GM21528 (cell line): ENCODE data around the gene UCN2.
"Not testable (repeated sequence)": the region's sequence is repeated elsewhere in the genome, so short reads cannot be mapped to it uniquely, and the experiment has no call there.

Experiments used
- ATAC-seq: cut with Tn5 transposase; IDR thresholded peaks from one replicate; pipeline ENCODE4 v1.9.1; 2021; ENCODE audit warnings: mild to moderate bottlenecking, moderate library complexity; ENCODE audit not compliant: unreplicated experiment, low FRiP score

The UCN2 gene

DNA sequence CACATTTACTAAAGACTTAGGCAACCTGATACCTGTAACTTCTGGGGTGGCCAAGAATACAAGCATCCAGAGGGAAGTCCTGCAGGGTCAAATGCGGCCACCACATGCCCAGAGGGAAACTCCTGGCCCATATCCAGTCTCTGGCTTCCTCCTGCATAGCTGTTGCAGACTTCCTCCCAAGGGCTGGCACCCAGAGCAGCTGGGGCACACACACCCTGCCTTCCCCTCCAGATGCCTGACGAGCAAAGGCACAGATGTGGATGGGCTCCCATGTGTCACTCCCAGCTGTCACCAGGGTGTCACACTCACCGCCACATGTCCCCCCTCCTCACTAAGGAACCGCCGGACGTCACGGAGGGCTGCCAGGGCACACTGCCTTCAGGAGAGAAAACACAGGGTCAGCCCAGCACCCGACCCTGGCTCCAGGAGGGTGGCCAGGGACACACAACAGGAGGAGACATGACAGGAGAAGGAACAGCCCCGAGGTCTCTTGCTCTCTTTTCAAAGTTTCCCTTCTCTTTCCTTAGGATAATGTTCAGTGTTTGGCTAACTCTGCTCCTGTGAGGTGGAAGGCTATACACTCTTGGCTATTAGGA is 20.2 kb downstream of the UCN2 start:
- no peak for ATAC-seq

DNA sequence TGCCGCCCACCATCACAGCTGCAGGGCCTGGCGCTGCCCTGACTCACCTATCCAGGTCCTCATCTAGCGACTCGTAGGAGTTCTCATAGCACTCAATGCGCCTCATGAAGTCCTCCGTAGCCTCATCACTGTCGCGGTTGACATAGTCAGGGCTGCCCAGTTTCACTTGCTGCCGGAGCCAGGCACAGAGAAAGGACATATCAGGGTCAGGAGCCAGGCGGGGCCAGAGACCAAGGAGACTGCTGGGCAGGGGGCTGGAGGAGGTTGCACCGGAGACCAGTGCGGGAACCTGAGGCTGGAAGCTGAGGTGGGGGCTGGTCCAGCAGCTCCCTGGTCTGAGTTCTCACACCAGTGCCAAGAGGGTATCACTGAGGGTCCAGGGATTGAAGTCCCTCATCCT is 25.1 kb downstream of the UCN2 start:
- ATAC-seq: no peak

DNA sequence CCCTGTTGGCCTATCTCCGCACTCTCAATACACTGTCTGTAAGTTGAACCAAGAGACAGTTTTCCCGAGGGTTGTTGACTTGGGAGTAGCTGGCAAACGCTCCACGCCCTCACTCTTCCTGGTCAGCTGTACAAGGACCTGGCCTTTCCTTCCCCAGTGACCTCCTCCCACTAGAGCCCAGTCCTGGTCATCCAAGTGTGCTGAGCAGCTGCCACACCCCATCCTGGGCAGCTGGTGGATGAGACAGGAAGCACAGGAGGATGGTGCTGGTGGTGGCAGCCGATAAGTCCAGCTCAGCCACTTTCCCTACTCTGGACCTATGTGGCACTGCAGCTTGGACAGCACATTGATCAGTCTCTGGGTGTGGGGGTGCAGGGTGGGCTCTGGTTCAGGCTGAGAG is 26.8 kb downstream of the UCN2 start:
- ATAC-seq: no peak

GRCh38 chr3:48536116-48536515 is 27.5 kb downstream of the UCN2 start:
- ATAC-seq: no peak

- ATAC-seq: no peak
These were observed 28.0 kb downstream of the UCN2 start for GRCh38 chr3:48535578-48535977.

DNA sequence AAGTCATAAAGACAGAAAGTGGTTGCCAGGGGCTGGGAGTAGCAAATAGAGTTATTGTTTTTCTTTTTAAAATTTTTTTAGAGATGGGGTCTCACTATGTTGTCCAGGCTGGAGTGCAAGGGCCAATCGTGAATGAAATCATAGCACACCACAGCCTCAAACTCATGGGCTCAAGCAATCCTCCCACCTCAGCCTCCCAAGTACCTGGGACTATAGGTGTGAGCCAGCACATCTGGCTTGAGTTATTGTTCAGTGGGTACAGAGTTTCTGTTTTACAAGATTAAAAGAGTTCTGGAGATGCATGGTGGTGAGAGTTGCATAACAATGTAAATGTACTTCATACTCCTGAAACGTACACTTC is 30.6 kb downstream of the UCN2 start:
- ATAC-seq: no peak

DNA sequence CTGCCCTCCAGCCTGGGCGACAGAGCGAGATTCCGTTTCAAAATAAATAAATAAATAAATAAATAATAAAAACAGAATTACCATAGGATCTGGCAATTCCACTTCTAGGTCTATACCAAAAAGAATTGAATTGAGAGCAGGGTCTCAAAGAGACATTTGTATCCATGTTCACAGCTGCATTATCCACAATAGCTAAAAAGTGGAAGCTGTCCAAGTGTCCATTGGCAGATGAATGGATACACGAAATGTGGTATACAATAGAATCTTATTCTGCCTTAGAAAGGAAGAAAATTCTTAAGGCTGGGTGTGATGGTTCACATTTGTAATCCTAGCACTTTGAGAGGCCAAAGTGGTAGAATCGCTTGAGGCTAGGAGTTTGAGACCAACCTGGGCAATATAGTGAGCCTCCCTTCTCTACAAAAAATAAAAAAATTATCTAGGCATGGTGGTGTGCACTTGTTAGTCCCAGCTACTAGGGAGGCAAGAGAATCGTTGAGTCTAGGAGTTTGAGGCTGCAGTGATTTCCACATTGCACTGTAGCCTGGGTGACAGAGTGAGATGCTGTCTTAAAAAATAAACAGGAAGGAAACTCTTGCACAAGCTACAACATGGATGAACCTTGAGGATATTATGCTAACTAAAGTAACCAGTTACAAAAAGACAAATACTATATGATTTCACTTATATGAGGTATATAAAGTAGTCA is 31.2 kb downstream of the UCN2 start:
- no peak for ATAC-seq

DNA sequence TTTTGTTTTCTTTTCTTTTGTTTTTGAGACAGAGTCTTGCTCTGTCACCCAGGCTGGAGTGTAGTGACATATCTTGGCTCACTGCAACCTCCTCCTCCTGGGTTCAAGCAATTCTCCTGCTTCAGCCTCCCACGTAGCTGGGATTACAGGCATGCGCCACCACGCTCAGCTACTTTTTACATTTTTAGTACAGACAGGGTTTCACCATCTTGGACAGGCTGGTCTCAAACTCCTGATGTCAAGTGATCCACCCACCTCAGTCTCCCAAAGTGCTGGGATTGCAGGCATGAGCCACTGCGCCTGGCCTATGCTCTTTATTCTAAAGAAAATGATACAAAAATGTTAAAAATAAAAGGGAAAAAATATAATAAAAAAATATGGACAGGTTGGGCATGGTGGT is 32.9 kb downstream of the UCN2 start:
- ATAC-seq: not testable (repeated sequence)

DNA sequence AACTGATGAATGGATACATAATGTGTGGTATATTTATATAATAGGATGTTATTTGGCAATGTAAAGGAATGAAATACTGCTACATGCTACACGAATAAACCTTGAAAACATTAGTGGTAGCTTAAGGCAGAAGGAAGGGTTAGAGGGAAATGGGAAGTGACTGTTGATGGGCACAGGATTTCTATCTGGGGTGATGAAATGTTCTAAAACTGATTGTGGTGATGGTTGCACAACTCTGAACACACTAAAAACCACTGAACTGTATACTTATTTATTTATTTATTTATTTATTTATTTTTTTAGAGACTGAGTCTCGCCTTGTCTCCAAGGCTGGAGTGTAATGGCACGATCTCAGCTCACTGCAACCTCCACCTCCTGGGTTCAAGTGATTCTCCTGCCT is 34.8 kb downstream of the UCN2 start:
- no peak for ATAC-seq

DNA sequence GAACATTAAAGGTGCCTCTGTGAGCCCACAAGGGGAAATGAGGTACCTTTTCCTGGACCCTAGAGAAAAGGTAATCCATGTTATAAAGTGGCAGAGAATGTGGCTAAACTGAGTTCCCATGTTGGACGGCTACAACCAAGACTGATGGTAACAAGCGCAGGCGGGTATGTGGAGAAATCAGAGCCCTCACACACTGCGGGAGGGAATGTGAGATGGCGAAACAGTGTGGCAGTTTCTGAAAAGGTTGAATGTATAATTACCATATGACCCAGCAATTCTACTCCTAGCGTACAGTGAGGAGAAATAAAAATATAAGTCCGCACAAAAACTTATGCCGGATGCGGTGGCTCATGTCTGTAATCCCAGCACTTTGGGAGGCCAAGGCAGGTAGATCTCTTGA is 35.5 kb downstream of the UCN2 start:
- ATAC-seq: no peak

- no peak for ATAC-seq
These were observed 38.6 kb downstream of the UCN2 start for GRCh38 chr3:48524970-48525369.

GRCh38 chr3:48521635-48522034 is 41.9 kb downstream of the UCN2 start:
- no peak for ATAC-seq

- ATAC-seq: no peak
These were observed 44.3 kb downstream of the UCN2 start for GRCh38 chr3:48519277-48519643.

DNA sequence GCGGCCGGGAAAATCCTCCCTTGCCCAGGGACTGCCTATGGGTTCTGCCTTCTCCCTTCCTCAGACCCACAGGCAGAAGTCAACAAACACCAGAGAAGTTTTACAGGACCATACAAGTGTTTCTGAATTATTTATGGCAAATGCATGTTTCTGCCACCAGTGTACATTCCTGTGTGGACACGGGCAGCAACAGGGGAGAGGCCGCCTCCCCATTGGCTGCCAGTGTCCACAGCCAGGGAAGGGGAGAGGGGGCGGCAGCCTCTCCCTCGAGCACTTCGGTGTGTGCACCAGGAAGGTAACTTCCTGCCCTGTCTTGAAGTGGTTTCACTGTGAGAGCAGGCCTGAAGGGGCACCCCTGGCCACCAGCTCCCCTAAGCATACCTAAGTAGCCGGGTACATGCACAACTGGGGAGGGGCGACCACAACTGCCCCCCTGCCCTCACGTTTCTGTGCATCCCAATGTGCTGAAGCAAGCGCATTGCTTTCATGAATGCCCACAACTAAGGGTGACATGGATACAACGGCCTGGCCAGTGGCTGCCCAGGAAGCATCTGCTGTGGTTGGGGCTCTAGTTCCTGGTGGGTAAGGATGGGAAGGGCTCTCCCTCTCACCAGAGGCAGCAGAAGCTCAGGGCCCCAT is 44.8 kb downstream of the UCN2 start:
- no peak for ATAC-seq

DNA sequence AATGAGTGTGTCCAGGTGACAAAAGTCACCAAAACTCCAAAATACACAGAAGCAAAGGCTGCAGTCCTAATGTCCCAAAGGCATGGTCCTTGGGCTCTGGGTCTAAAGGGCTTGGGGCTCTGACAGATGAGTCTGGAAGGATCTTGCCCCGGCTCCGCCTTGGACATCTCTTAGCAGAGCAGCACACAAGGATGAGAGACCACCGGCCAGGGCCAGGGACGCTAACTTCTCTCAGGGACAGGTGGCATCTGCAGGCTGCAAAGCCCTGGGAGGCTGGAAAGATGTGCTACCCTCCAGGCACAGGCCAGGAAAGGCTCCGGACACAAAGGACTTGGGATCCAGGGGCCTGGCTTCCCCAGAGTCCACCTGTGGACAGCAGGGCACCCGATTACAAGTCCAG is 45.5 kb downstream of the UCN2 start:
- no peak for ATAC-seq

GRCh38 chr3:48516571-48516970 is 47.0 kb downstream of the UCN2 start:
- ATAC-seq: no peak

DNA sequence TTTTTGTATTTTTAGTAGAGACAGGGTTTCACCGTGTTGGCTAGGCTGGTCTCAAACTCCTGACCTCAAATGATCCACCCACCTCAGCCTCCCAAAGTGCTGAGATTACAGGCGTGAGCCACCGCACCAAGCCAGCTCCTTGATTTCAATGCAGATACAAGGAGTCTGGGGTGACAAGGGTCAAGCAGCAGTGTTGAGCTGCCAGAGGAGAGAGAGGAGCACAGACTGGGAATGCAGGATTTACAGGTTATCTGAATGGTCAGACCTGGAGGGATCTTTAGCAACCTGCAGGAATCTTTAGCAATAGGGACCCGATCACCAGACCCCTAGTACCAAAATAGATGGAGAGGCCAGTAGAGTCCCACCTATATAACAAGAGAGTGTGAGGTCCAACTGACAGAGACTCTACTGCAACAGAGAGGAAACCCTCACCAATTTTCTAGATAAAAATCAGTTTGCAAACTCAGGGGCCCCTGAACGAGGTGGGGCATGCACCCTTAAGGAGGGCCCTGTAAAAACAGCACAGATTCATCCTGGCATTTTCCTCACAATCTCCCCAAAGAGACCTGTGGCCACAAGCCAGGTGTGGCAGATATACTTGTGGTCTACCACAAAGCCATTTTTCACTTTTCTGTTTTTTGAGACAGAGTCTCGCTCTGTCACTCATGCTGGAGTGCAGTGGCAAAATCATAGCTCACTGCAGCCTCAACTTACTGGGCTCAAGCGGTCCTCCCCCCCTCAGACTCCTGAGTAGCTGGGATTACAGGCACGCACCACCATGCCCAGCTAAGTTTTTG is 49.0 kb downstream of the UCN2 start:
- no peak for ATAC-seq
